ENCODE measurements around the gene ZMYND8.
"Not testable (repeated sequence)": the region's sequence is repeated elsewhere in the genome, so short reads cannot be mapped to it uniquely, and the experiment has no call there.

The ZMYND8 gene

DNA sequence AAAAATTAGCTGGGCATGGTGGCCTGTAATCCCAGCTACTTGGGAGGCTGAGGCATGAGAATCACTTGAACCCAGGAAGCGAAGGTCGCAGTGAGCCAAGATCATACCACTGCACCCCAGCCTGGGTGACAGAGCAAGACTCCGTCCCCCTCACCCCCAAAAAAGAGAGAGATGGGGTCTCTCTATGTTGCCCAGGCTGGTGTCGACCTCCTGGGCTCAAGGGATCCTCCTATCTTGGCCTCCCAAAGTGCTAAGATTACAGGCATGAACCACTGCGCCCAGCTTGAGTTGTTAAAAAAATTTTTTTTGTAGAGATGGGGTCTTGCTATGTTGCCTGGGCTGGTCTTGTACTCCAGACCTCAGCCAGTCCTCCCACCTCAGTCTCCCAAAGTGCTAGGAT lies 29.5 kb upstream of the ZMYND8 start:
- H3K9ac ChIP-seq (ENCODE audit: low read length); H3K36me3 ChIP-seq (ENCODE audit: control insufficient read depth, insufficient read depth, low read length, severe bottlenecking); H3K4me1 ChIP-seq (ENCODE audit: control insufficient read depth, insufficient read depth, low read length); DNase-seq (ENCODE audit: low read depth); H3K9me3 ChIP-seq (ENCODE audit: control insufficient read depth, low read length); H3K4me3 ChIP-seq (ENCODE audit: low read length); H3K27me3 ChIP-seq (replicated peaks; ENCODE audit: control insufficient read depth, insufficient read depth, low read length): not testable (repeated sequence)

DNA sequence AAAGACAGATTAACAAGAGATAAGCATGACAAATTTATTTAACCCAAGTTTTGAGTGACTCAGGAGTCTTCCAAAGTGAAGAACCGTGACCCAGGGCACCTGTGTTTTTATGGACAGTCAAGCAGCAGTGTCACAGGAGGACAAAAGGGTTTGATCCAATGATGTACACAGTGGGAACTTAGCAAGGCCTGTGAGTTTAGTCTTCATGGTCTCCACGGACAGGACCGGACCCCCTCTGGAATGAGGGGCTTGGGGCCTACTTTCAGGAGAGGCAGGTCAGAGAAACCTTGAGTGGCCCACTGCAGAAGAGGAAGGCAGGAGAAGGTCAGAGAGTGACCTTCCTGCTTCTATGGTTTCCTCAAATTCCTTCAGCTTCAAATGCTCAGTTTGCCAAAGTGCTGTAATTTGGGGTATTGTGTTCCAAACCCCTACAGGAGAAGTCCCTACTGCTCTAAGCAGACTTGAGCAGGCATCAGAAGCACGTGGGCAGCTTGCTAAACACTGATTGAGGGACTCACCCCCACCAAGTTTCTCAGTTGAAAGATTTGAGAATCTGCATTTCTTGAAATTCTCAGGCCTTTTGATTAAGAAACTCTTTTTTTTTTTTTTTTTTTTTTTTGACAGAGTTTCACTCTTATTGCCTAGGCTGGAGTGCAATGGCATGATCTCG lies 26.4 kb upstream of the ZMYND8 start:
- no peaks in the 10 kb centered on the region for H3K9me3 ChIP-seq (ENCODE audit: control insufficient read depth, low read length)
- H3K4me1 ChIP-seq (ENCODE audit: control insufficient read depth, insufficient read depth, low read length) = peaks cover 10% of the 10 kb centered on the region
- no peaks in the 10 kb centered on the region for H3K36me3 ChIP-seq (ENCODE audit: control insufficient read depth, insufficient read depth, low read length, severe bottlenecking)
- peak overlapping the region; percentile 66 for H3K9ac ChIP-seq (ENCODE audit: low read length)
- H3K27me3 ChIP-seq (replicated peaks; ENCODE audit: control insufficient read depth, insufficient read depth, low read length) = no peaks in the 10 kb centered on the region
- no peak overlapping the region for H3K4me3 ChIP-seq (ENCODE audit: low read length)
- DNase-seq (ENCODE audit: low read depth) = no peak

GRCh38 chr20:47380481-47380880 lies 24.0 kb upstream of the ZMYND8 start:
- no peak overlapping the region for H3K9ac ChIP-seq (ENCODE audit: low read length)
- H3K4me1 ChIP-seq (ENCODE audit: control insufficient read depth, insufficient read depth, low read length) = peaks cover 10% of the 10 kb centered on the region
- no peak overlapping the region for H3K4me3 ChIP-seq (ENCODE audit: low read length)
- H3K9me3 ChIP-seq (ENCODE audit: control insufficient read depth, low read length) = no peaks in the 10 kb centered on the region
- DNase-seq (ENCODE audit: low read depth) = no peak
- H3K27me3 ChIP-seq (replicated peaks; ENCODE audit: control insufficient read depth, insufficient read depth, low read length) = no peaks in the 10 kb centered on the region
- no peaks in the 10 kb centered on the region for H3K36me3 ChIP-seq (ENCODE audit: control insufficient read depth, insufficient read depth, low read length, severe bottlenecking)

GRCh38 chr20:47379433-47380150 lies 23.1 kb upstream of the ZMYND8 start:
- H3K4me1 ChIP-seq (ENCODE audit: control insufficient read depth, insufficient read depth, low read length) = peaks cover 8% of the 10 kb centered on the region
- H3K36me3 ChIP-seq (ENCODE audit: control insufficient read depth, insufficient read depth, low read length, severe bottlenecking) = no peaks in the 10 kb centered on the region
- H3K9ac ChIP-seq (ENCODE audit: low read length) = no peak overlapping the region
- H3K9me3 ChIP-seq (ENCODE audit: control insufficient read depth, low read length) = no peaks in the 10 kb centered on the region
- no peak overlapping the region for H3K4me3 ChIP-seq (ENCODE audit: low read length)
- H3K27me3 ChIP-seq (replicated peaks; ENCODE audit: control insufficient read depth, insufficient read depth, low read length) = no peaks in the 10 kb centered on the region
- DNase-seq (ENCODE audit: low read depth) = peak; percentile 34

GRCh38 chr20:47377122-47377722 lies 20.7 kb upstream of the ZMYND8 start:
- no peaks in the 10 kb centered on the region for H3K36me3 ChIP-seq (ENCODE audit: control insufficient read depth, insufficient read depth, low read length, severe bottlenecking)
- no peak for DNase-seq (ENCODE audit: low read depth)
- no peaks in the 10 kb centered on the region for H3K27me3 ChIP-seq (replicated peaks; ENCODE audit: control insufficient read depth, insufficient read depth, low read length)
- no peak overlapping the region for H3K9ac ChIP-seq (ENCODE audit: low read length)
- no peaks in the 10 kb centered on the region for H3K4me1 ChIP-seq (ENCODE audit: control insufficient read depth, insufficient read depth, low read length)
- H3K9me3 ChIP-seq (ENCODE audit: control insufficient read depth, low read length) = no peaks in the 10 kb centered on the region
- H3K4me3 ChIP-seq (ENCODE audit: low read length) = no peak overlapping the region

DNA sequence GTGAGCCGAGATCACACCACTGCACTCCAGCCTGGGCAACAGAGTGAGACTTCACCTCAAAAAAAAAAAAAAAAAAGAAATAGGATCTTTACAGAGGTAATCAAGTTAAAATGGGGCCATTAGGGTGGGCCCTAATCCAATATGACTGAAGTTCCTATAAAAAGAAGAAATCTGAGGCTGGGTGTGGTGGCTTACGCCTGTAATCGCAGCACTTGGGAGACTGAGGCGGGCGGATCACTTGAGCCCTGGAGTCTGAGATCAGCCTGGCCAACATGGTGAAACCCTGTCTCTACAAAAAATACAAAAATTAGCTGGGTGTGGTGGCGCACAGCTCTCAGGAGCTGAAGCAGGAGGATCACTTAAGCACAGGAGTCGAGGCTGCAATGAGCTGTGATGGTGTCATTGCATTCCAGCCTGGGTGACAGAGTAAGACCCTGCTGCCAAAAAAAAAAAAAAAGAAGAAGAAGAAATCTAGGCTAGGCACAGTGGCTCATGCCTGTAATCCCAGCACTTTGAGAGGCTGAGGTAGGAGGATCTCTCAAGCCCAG lies 19.7 kb upstream of the ZMYND8 start:
- not testable (repeated sequence) for H3K4me3 ChIP-seq (ENCODE audit: low read length); DNase-seq (ENCODE audit: low read depth); H3K9ac ChIP-seq (ENCODE audit: low read length); H3K4me1 ChIP-seq (ENCODE audit: control insufficient read depth, insufficient read depth, low read length); H3K27me3 ChIP-seq (replicated peaks; ENCODE audit: control insufficient read depth, insufficient read depth, low read length); H3K36me3 ChIP-seq (ENCODE audit: control insufficient read depth, insufficient read depth, low read length, severe bottlenecking); H3K9me3 ChIP-seq (ENCODE audit: control insufficient read depth, low read length)

GRCh38 chr20:47374121-47374520 lies 17.6 kb upstream of the ZMYND8 start:
- not testable (repeated sequence) for H3K27me3 ChIP-seq (replicated peaks; ENCODE audit: control insufficient read depth, insufficient read depth, low read length); DNase-seq (ENCODE audit: low read depth); H3K9me3 ChIP-seq (ENCODE audit: control insufficient read depth, low read length); H3K36me3 ChIP-seq (ENCODE audit: control insufficient read depth, insufficient read depth, low read length, severe bottlenecking); H3K4me3 ChIP-seq (ENCODE audit: low read length); H3K4me1 ChIP-seq (ENCODE audit: control insufficient read depth, insufficient read depth, low read length); H3K9ac ChIP-seq (ENCODE audit: low read length)

DNA sequence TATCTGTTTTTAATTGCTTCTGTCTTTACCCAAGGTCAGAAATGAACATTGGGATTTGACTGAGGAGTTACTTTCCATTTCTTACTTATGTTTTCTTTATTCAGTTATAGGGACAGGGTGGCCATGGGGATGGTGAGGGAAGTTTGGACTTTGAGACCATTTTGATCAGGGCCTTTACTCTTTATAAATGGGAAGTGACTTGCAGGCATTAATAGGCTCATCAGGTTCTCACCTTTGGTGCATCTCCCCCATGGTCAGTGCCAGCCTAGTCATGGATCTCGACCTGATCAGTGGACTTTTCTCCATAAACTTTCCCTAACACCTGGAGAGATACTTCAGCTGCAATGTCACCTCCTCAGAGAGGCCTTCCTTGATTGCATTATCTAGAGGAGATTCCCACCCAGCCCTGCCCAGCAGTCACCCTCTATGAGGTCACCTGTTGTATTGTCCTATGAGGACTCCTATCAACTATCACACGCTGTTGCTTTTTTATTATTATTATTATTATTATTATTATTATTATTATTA lies 16.8 kb upstream of the ZMYND8 start:
- H3K4me1 ChIP-seq (ENCODE audit: control insufficient read depth, insufficient read depth, low read length) = no peaks in the 10 kb centered on the region

DNA sequence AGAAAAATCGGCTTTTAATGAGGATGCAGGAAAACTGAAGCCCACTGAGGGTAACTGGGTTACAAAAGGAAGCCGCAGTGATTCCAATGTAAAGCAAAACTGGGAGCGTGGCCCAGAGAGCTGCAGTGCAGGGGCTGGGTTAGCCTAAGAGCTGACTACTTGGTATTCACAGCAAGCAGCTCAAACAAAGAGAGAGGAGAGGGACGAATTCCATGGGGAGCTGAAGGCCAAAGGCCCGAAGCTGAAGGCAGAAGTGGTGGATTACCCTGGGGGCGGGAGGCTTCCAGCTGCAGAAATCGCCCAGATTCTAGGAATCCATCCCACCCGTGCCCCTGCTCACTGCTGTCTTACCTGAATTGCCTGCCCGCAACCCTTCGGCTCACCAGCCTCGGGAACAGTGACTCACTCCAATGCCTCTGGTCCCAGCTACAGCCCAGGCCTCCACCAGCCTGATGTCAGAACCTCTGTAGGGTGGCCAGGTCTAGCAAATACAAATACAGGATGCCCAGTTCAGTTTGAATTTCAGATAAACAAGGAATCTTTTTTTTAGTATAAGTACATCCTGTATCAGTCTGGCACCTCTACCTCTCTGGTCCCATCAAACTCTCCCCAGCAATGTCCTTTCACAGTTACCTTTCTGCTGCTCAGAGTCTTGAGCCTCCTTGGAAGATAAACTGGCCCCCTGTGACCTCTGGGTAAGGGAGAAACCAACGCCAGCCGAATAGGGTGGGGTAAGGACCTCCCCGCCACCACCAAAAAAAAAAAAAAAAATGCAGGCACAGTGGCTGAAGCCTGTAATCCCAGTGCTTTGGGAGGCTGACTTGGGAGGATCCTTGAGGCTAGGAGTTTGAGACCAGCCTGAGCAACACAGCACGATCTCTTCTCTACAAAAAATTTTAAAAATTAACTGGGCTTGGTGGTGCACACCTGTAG lies 14.6 kb upstream of the ZMYND8 start:
- no peak for DNase-seq (ENCODE audit: low read depth)
- Histone ChIP-seq H3K27me3 (replicated peaks; ENCODE audit: control insufficient read depth, insufficient read depth, low read length) (no peaks in the 10 kb centered on the region), H3K9ac (ENCODE audit: low read length) (no peak overlapping the region), H3K4me1 (ENCODE audit: control insufficient read depth, insufficient read depth, low read length) (no peaks in the 10 kb centered on the region), H3K4me3 (ENCODE audit: low read length) (no peak overlapping the region), H3K36me3 (ENCODE audit: control insufficient read depth, insufficient read depth, low read length, severe bottlenecking) (no peaks in the 10 kb centered on the region), H3K9me3 (ENCODE audit: control insufficient read depth, low read length) (no peaks in the 10 kb centered on the region)

More for the DNA sequence above, 16.8 kb upstream of the ZMYND8 start:
- Histone ChIP-seq H3K27me3 (replicated peaks; ENCODE audit: control insufficient read depth, insufficient read depth, low read length) (no peaks in the 10 kb centered on the region), H3K9ac (ENCODE audit: low read length) (no peak overlapping the region), H3K36me3 (ENCODE audit: control insufficient read depth, insufficient read depth, low read length, severe bottlenecking) (no peaks in the 10 kb centered on the region), H3K4me3 (ENCODE audit: low read length) (no peak overlapping the region), H3K9me3 (ENCODE audit: control insufficient read depth, low read length) (no peaks in the 10 kb centered on the region)
- no peak for DNase-seq (ENCODE audit: low read depth)

DNA sequence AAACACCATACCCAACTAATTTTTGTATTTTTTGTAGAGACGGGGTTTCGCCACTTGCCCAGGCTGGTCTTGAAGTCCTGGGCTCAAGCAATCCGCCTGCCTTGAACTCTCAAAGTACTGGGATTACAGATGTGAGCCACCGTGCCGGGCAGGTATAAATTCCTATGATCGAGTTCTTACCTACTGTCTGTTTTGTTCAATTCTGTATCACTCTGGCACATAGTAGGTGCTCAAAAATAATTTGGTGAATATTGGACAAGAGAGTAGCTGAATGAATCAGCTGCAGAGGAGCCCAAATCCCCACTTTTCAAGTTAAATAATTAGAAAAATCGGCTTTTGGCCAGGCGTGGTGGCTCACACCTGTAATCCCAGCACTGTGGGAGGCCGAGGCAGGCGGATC lies 13.7 kb upstream of the ZMYND8 start:
- H3K9ac ChIP-seq (ENCODE audit: low read length) = no peak overlapping the region
- H3K36me3 ChIP-seq (ENCODE audit: control insufficient read depth, insufficient read depth, low read length, severe bottlenecking) = no peaks in the 10 kb centered on the region
- H3K27me3 ChIP-seq (replicated peaks; ENCODE audit: control insufficient read depth, insufficient read depth, low read length) = no peaks in the 10 kb centered on the region
- DNase-seq (ENCODE audit: low read depth) = no peak
- no peaks in the 10 kb centered on the region for H3K4me1 ChIP-seq (ENCODE audit: control insufficient read depth, insufficient read depth, low read length)
- H3K4me3 ChIP-seq (ENCODE audit: low read length) = no peak overlapping the region
- H3K9me3 ChIP-seq (ENCODE audit: control insufficient read depth, low read length) = no peaks in the 10 kb centered on the region
